Right lobe of liver (tissue), 4 donors: ENCODE data around the gene LRRC2.

Source experiments
- CTCF ChIP-seq, 4 donors: fragments of 200-600 bp in 3 of 4; fragments of 450-650 bp in 1 of 4; IDR thresholded peaks; one replicate each; pipeline versions ENCODE4 v1.5.1 to v1.8.0; 2016 to 2022; ENCODE audit warnings: antibody characterized with exemption in 4 of 4, mild to moderate bottlenecking in 2 of 4
- POLR2A ChIP-seq: fragments of 450-650 bp; IDR thresholded peaks from one replicate; pipeline ENCODE4 v1.6.1; 2017; ENCODE audit warnings: antibody characterized with exemption, mild to moderate bottlenecking
- donor health status: DM: no; HTN: no; CAD: no.
- donor health status: DM: no; HTN: no; CAD: no.
- donor health status: DM: no; HTN: yes; CAD: no.

- TF ChIP-seq CTCF (IDR thresholded peaks at IDR 0.05), result no peak
- no peak for TF ChIP-seq POLR2A
Measured at GRCh38 chr3:46578973-46579755, 13.1 kb upstream of the LRRC2 start.
